Muscle layer of duodenum (tissue), 2 donors: ENCODE results near the gene COL8A1.

Source experiments
- H3K27ac ChIP-seq: one replicate; pipeline ENCODE4 v1.7.0; 2013; ENCODE audit warnings: mild to moderate bottlenecking, low read length
- H3K27me3 ChIP-seq: one replicate; pipeline ENCODE4 v1.7.0; 2013; ENCODE audit warnings: low read depth, mild to moderate bottlenecking, control low read depth, low read length
- H3K36me3 ChIP-seq, 2 donors: one replicate each; pipeline ENCODE4 v1.7.0; 2013; ENCODE audit warnings: low read length in 2 of 2, control low read depth in 1 of 2, mild to moderate bottlenecking in 1 of 2; ENCODE audit not compliant: insufficient read depth in 2 of 2, control insufficient read depth in 1 of 2
- H3K4me1 ChIP-seq, 2 donors: one replicate each; pipeline ENCODE4 v1.7.0; 2013; ENCODE audit warnings: low read length in 2 of 2, mild to moderate bottlenecking in 2 of 2, control low read depth in 1 of 2, moderate library complexity in 1 of 2; ENCODE audit not compliant: insufficient read depth in 2 of 2, control insufficient read depth in 1 of 2
- H3K4me3 ChIP-seq, 2 donors: one replicate each; pipeline ENCODE4 v1.7.0; 2013; ENCODE audit warnings: low read length in 2 of 2, low read depth in 1 of 2, mild to moderate bottlenecking in 1 of 2
- H3K9me3 ChIP-seq, 2 donors: one replicate each; pipeline ENCODE4 v1.7.0; 2013; ENCODE audit warnings: low read length in 2 of 2, control low read depth in 1 of 2, mild to moderate bottlenecking in 1 of 2; ENCODE audit not compliant: control insufficient read depth in 1 of 2
- donor health status: healthy.

Gene COL8A1

DNA sequence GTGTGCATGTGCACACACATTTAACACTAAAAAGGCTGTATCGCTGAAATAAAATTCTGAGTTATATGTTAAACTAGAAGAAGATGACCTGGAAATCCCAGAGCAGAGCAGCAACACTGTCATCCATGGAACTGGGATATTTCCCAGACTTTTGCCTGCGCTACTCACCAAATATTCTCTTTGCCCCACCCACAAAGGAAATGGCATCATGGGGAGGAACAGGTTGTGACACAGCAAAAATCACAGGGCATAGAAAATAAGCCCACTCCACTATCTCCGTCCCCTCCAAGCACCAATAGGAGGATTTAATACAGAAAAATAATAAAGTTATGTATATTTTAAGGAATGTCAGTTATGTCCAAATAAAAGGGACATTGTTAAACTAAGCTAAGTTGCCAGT is 71.7 kb downstream of the COL8A1 start:
- Histone ChIP-seq H3K27me3 (no peaks in the 10 kb centered on the region), H3K9me3 (no peaks in the 10 kb centered on the region), H3K4me3 (no peak overlapping the region), H3K27ac (no peak overlapping the region), H3K36me3 (no peaks in the 10 kb centered on the region), H3K4me1 (peaks cover 0 to 6% of the 10 kb centered on the region in 2 donors)

- Histone ChIP-seq H3K9me3 (no peaks in the 10 kb centered on the region), H3K27me3 (no peaks in the 10 kb centered on the region), H3K4me3 (no peak overlapping the region), H3K27ac (no peak overlapping the region), H3K4me1 (peaks cover 0 to 2% of the 10 kb centered on the region in 2 donors), H3K36me3 (no peaks in the 10 kb centered on the region)
These were observed 73.0 kb downstream of the COL8A1 start for GRCh38 chr3:99711351-99711750.

DNA sequence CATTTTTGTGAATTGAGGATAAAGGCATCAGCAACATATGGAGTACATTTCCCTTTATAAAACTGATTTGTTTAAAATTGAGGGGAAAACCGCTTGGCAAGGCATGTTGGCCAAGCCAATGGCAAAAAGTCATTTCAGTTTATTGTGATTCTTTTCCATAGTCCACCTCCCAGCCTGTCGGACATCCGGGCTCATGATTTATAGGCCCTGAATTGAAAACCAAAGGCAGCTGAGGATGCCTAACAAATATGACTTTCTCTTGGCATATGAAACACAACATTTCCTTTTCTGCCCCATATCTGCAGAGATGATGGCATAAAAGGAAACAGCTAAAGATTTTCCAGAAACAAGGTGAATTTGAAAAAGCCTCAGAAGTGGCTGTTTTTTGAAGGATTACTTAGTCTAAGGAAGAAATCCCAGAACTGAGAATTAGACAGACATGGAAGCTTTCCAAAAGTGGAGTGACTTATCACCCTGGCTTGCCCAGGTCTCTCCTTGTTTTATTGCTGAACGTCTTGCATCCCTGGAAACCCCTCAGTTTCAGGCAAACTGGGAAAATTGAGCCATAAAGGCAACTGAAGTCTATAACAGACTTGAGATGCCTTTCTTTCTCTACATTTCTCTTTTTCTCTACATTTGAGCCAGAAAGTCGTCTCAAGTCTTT is 74.0 kb downstream of the COL8A1 start:
- Histone ChIP-seq H3K36me3 (no peaks in the 10 kb centered on the region), H3K27ac (no peak overlapping the region), H3K4me3 (no peak overlapping the region), H3K9me3 (no peaks in the 10 kb centered on the region), H3K4me1 (no peaks in the 10 kb centered on the region), H3K27me3 (no peaks in the 10 kb centered on the region)

DNA sequence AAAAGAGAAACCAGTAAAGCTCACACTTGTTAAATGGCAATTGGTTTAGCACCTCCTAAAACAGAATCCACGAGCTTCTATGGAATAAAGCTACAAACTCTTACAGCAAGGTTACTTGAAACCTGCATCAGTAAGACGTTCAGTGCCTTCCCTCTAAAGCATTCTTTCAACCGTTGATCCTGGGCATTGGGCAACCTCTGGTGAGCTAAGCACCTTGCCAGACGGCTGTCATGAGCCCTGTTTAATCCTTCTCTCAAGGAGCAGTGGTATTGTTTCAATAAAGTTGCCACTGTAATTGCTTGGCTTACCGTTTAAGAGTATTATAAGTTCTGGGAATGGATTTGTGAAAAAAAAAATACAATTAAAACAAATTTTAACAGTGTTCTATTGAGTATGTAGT is 75.0 kb downstream of the COL8A1 start:
- Histone ChIP-seq H3K27me3 (no peaks in the 10 kb centered on the region), H3K4me3 (no peak overlapping the region), H3K27ac (no peak overlapping the region), H3K9me3 (no peaks in the 10 kb centered on the region), H3K36me3 (no peaks in the 10 kb centered on the region), H3K4me1 (no peaks in the 10 kb centered on the region)

GRCh38 chr3:99714146-99714545 is 75.8 kb downstream of the COL8A1 start:
- H3K4me1 ChIP-seq = no peaks in the 10 kb centered on the region
- H3K4me3 ChIP-seq = no peak overlapping the region
- no peaks in the 10 kb centered on the region for H3K9me3 ChIP-seq
- H3K36me3 ChIP-seq = no peaks in the 10 kb centered on the region
- no peaks in the 10 kb centered on the region for H3K27me3 ChIP-seq
- no peak overlapping the region for H3K27ac ChIP-seq

- Histone ChIP-seq H3K27ac (no peak overlapping the region), H3K4me1 (no peaks in the 10 kb centered on the region)
These were observed 76.2 kb downstream of the COL8A1 start for GRCh38 chr3:99714575-99714974.

GRCh38 chr3:99716463-99716995 is 78.1 kb downstream of the COL8A1 start:
- Histone ChIP-seq H3K27me3 (no peaks in the 10 kb centered on the region), H3K4me1 (no peaks in the 10 kb centered on the region), H3K36me3 (no peaks in the 10 kb centered on the region), H3K4me3 (no peak overlapping the region), H3K9me3 (no peaks in the 10 kb centered on the region), H3K27ac (no peak overlapping the region)

More at GRCh38 chr3:99714575-99714974, 76.2 kb downstream of the COL8A1 start:
- H3K27me3 ChIP-seq = no peaks in the 10 kb centered on the region
- H3K9me3 ChIP-seq = no peaks in the 10 kb centered on the region
- H3K4me3 ChIP-seq = no peak overlapping the region
- H3K36me3 ChIP-seq = no peaks in the 10 kb centered on the region

GRCh38 chr3:99720985-99721632 is 82.7 kb downstream of the COL8A1 start:
- H3K4me1 ChIP-seq = no peaks in the 10 kb centered on the region
- H3K27ac ChIP-seq = no peak overlapping the region
- no peaks in the 10 kb centered on the region for H3K9me3 ChIP-seq

DNA sequence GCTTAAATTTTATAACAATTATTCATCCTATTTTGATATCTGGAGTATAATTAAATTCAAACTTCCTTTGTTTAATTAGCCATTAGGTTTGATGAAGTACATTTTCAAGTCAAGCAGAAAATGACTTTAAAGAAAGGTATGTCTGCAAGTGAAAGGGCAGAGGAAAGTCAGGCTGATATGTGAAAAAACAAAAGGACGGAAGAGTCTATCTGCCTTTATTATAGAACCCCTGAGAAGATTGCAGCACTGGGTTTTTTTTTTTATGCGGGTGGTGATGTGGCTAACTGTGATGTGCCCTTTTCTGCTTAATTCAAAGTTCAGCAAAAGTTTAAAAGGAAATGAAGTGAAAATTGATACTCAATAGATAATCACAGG is 83.2 kb downstream of the COL8A1 start:
- H3K4me1 ChIP-seq = no peaks in the 10 kb centered on the region
- H3K4me3 ChIP-seq = no peak overlapping the region
- H3K27me3 ChIP-seq = no peaks in the 10 kb centered on the region
- H3K9me3 ChIP-seq = no peaks in the 10 kb centered on the region
- no peaks in the 10 kb centered on the region for H3K36me3 ChIP-seq
- H3K27ac ChIP-seq = no peak overlapping the region

More at GRCh38 chr3:99720985-99721632, 82.7 kb downstream of the COL8A1 start:
- H3K27me3 ChIP-seq = no peaks in the 10 kb centered on the region
- H3K36me3 ChIP-seq = no peaks in the 10 kb centered on the region
- no peak overlapping the region for H3K4me3 ChIP-seq

GRCh38 chr3:99724276-99724675 is 85.9 kb downstream of the COL8A1 start:
- no peaks in the 10 kb centered on the region for H3K4me1 ChIP-seq
- H3K36me3 ChIP-seq = no peaks in the 10 kb centered on the region
- no peaks in the 10 kb centered on the region for H3K27me3 ChIP-seq
- no peak overlapping the region for H3K4me3 ChIP-seq
- no peaks in the 10 kb centered on the region for H3K9me3 ChIP-seq
- H3K27ac ChIP-seq = no peak overlapping the region

GRCh38 chr3:99730870-99731269 is 92.5 kb downstream of the COL8A1 start:
- H3K27ac ChIP-seq = no peak overlapping the region
- H3K4me1 ChIP-seq = no peaks in the 10 kb centered on the region

More at GRCh38 chr3:99730870-99731269, 92.5 kb downstream of the COL8A1 start:
- no peaks in the 10 kb centered on the region for H3K36me3 ChIP-seq
- H3K27me3 ChIP-seq = no peaks in the 10 kb centered on the region
- no peaks in the 10 kb centered on the region for H3K9me3 ChIP-seq
- no peak overlapping the region for H3K4me3 ChIP-seq
